ENCODE data around the gene TCEA2.

Gene TCEA2

DNA sequence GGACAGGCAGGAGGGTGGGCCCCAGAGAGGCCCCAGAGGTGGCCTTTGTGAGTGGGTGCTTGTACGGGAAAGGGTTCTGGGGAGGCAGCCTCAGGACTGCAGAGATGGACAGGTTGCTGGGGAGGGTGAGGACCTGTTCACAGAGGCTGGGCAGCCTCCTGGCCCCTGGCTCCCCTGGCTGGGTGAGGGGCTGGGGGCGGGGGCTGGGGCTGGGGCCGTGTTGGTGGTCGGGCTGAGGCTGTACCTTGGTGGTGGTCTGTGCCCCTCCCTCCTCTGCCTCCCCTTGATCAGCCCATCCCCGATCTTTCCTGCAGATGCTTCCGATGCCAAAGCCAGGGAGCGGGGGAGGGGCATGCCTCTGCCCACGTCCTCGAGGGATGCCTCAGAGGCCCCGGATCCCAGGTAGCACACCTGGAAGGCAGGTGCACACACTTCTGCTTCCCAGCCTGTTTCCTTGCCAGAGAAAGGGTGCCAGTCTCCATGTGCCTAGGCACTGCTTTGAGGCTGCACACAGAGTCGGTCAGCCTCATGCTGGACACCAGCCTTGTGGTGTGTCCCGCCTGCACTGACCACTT lies 4.8 kb downstream of the TCEA2 start:
- no peak for DNase-seq (ENCODE audit: low read depth, low spot score)
- Histone ChIP-seq H3K27ac (ENCODE audit: low read length) (no peak overlapping the region), H3K9me3 (ENCODE audit: control insufficient read depth, insufficient read depth, low read length) (no peaks in the 10 kb centered on the region), H3K4me3 (ENCODE audit: low read length) (no peak overlapping the region), H3K36me3 (ENCODE audit: control insufficient read depth, insufficient read depth, low read length) (no peaks in the 10 kb centered on the region), H3K27me3 (ENCODE audit: control insufficient read depth, insufficient read depth, low read length) (no peaks in the 10 kb centered on the region), H3K4me1 (ENCODE audit: control insufficient read depth, insufficient read depth, low read length) (peaks cover 10% of the 10 kb centered on the region)
- WGBS (ENCODE audit: insufficient coverage, insufficient read length), result no CpG with 5 or more reads among the region's 12 CpGs

DNA sequence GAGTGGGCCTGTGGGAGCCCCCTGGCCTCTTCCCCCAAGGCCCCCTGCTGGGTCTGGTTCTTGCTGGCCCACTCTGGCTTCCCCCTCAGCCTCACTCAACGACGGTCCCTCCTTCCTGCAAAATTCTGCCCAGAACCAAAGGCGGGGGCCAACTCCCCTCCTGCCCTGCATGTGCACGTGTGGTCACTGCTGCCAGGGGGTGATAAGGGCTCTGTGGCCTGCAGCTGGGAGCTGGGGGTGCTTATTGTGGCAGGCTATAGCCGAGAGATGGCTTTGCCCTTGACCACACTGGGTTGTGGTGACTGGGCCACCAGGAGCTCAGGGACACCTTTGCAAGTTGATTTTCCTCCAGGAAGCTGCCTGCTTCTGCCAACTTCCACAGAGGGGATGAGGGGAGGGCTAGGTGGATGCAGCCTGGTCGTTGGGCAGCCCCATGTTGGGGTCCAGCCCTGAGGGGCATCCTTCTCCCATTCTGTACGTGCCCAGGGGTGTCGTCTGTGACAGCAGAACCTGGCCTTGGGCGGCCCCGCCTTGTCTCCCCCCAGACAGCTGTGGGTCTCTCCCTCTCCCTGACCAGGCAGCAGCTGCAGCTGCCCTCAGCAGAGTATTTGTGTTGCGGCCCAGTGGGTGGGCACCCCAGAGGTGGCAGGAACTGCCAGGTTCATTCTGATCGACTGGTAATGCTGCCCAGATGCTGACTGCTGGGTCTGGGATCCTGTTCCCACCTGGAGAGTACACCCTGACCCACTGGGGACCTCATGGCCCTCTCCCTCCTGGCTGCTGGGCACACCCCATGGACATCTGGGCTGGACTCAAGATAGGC lies 5.6 kb downstream of the TCEA2 start:
- peaks cover 10% of the 10 kb centered on the region for H3K4me1 ChIP-seq (ENCODE audit: control insufficient read depth, insufficient read depth, low read length)
- WGBS (ENCODE audit: insufficient coverage, insufficient read length), result no CpG with 5 or more reads among the region's 12 CpGs
- no peak for DNase-seq (ENCODE audit: low read depth, low spot score)

DNA sequence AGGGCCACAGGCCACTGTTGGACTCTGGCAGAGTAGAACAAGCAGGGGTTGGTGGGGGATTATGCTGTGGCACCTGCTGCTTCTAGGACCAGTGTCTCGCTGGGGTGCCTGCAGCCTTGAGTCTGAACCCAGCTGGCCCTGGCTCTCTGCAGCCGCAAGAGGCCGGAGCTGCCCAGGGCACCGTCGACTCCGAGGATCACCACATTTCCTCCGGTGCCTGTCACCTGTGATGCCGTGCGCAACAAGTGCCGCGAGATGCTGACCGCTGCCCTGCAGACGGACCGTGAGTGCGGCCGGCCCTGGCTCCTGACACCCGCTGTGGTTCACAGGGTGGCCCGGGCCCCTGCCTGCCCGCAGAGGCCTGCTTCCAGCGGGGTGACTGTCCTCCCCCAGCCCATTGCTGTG lies 6.2 kb downstream of the TCEA2 start:
- no peak for DNase-seq (ENCODE audit: low read depth, low spot score)
- H3K4me1 ChIP-seq (ENCODE audit: control insufficient read depth, insufficient read depth, low read length), result peaks cover 10% of the 10 kb centered on the region
- no peaks in the 10 kb centered on the region for H3K27me3 ChIP-seq (ENCODE audit: control insufficient read depth, insufficient read depth, low read length)
- no peaks in the 10 kb centered on the region for H3K9me3 ChIP-seq (ENCODE audit: control insufficient read depth, insufficient read depth, low read length)
- H3K36me3 ChIP-seq (ENCODE audit: control insufficient read depth, insufficient read depth, low read length), result no peaks in the 10 kb centered on the region
- no peak overlapping the region for H3K4me3 ChIP-seq (ENCODE audit: low read length)
- no CpG with 5 or more reads among the region's 20 CpGs for WGBS (ENCODE audit: insufficient coverage, insufficient read length)
- no peak overlapping the region for H3K27ac ChIP-seq (ENCODE audit: low read length)

More for the DNA sequence above, 5.6 kb downstream of the TCEA2 start:
- H3K27me3 ChIP-seq (ENCODE audit: control insufficient read depth, insufficient read depth, low read length), result no peaks in the 10 kb centered on the region
- H3K4me3 ChIP-seq (ENCODE audit: low read length), result no peak overlapping the region
- no peaks in the 10 kb centered on the region for H3K36me3 ChIP-seq (ENCODE audit: control insufficient read depth, insufficient read depth, low read length)
- H3K9me3 ChIP-seq (ENCODE audit: control insufficient read depth, insufficient read depth, low read length), result no peaks in the 10 kb centered on the region
- no peak overlapping the region for H3K27ac ChIP-seq (ENCODE audit: low read length)

DNA sequence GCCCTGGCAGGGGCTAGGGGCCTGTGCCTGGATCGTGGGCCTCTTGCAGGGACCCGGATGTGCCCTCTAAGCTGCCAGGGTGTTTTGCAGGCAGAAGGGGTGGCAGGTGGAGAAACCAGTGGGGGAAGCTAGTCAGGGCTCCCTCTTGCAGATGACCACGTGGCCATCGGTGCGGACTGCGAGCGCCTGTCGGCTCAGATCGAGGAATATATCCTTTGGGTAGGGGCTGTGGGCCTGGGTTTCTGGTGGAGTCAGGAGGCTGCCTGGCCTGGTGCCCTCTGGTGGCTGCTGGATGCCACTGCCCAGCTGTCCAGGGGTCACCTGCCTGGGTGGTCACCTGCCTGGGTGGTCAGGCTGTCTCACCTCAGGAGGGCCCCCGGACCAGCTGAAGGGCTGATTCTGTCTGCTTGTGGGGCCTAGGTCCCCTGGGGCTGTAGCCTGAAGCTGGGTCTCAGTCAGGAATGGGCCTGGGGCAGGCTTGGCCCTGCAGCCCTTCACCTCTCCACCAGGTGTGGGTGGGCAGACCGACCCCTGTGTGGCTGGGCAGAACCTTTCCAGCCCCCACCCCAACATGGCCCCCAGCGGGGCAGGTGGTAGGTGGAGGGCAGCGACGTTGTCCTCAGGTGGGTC lies 6.7 kb downstream of the TCEA2 start:
- H3K36me3 ChIP-seq (ENCODE audit: control insufficient read depth, insufficient read depth, low read length), result no peaks in the 10 kb centered on the region
- WGBS (ENCODE audit: insufficient coverage, insufficient read length), result no CpG with 5 or more reads among the region's 14 CpGs
- no peaks in the 10 kb centered on the region for H3K9me3 ChIP-seq (ENCODE audit: control insufficient read depth, insufficient read depth, low read length)
- DNase-seq (ENCODE audit: low read depth, low spot score), result no peak
- H3K4me1 ChIP-seq (ENCODE audit: control insufficient read depth, insufficient read depth, low read length), result peaks cover 10% of the 10 kb centered on the region
- H3K27ac ChIP-seq (ENCODE audit: low read length), result no peak overlapping the region
- no peaks in the 10 kb centered on the region for H3K27me3 ChIP-seq (ENCODE audit: control insufficient read depth, insufficient read depth, low read length)
- no peak overlapping the region for H3K4me3 ChIP-seq (ENCODE audit: low read length)

DNA sequence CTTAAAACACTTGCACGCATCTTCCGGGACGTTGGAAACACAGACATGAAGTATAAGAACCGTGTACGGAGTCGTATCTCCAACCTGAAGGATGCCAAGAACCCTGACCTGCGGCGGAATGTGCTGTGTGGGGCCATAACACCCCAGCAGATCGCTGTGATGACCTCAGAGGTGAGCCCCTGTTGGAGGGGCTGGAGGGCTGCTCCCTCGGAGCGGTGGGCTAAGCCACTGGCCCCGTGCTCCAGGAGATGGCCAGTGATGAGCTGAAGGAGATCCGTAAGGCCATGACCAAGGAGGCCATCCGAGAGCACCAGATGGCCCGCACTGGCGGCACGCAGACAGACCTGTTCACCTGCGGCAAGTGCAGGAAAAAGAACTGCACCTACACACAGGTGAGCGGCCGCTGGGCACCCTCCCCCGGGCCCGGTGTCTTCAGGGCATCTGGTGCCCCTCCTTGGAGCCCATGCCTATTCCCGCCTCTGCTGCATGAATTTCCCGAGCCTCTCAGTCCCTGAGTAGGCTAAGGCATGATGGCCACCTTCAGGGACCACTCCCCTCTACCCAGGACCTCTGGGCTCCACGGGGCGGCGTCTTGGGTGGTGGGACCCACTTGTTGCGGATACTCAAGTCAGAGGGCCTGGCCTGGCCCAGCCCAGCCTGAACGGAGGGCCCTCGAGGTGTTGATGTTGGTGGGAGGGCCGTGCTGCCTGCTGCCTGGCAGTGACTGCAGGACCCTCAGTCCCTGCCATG lies 7.4 kb downstream of the TCEA2 start:
- H3K4me1 ChIP-seq (ENCODE audit: control insufficient read depth, insufficient read depth, low read length), result peaks cover 10% of the 10 kb centered on the region
- no CpG with 5 or more reads among the region's 31 CpGs for WGBS (ENCODE audit: insufficient coverage, insufficient read length)
- H3K4me3 ChIP-seq (ENCODE audit: low read length), result no peak overlapping the region
- H3K9me3 ChIP-seq (ENCODE audit: control insufficient read depth, insufficient read depth, low read length), result no peaks in the 10 kb centered on the region
- no peak for DNase-seq (ENCODE audit: low read depth, low spot score)
- H3K36me3 ChIP-seq (ENCODE audit: control insufficient read depth, insufficient read depth, low read length), result no peaks in the 10 kb centered on the region
- no peaks in the 10 kb centered on the region for H3K27me3 ChIP-seq (ENCODE audit: control insufficient read depth, insufficient read depth, low read length)
- no peak overlapping the region for H3K27ac ChIP-seq (ENCODE audit: low read length)

DNA sequence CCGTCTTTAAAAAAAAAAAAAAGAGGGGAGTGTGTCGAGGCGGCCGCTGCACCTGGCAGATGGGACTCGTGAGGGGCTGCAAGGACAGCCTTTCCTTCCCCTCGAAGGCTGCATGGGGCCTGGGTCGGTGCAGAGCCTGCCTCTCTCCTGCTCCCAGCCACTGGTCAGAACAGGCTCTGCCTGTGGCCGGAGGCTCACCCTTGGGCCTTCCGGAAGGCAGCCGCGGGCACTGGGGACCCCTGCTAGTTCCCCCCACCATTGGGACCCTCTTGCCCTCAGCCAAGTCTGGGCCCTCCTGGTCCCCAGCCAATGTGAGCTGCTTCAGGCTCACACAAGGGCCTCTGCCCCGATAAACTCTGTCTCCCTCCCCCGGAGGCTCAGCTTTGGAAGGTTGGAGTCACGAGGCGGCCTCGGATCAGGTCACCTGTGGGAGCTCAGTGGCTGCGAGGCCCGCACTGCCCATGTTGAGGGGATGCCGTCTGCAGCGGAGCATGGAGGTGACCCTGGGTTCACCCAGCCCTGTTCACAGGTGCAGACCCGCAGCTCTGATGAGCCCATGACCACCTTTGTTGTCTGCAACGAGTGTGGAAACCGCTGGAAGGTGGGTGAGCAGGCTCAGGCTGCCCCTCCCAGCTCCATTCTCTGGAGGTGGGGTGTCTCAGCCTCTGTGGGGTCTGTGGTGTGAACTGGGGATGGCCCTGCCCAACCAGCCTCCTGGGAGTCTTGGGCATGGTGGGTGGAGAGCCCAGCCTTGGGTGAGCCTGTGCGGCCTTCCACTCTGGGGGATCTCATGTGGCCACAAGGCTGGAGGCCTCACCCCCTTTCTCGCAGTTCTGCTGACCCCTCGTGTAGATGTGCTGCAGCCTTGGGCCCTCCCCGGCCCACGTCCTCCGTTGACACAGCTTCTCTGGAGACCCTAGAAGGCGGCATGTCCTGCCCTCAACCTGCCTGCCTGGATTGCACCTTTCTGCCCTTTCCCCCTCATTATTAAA lies 8.6 kb downstream of the TCEA2 start:
- peaks cover 8% of the 10 kb centered on the region for H3K4me1 ChIP-seq (ENCODE audit: control insufficient read depth, insufficient read depth, low read length)
- no peak overlapping the region for H3K27ac ChIP-seq (ENCODE audit: low read length)
- no peak for DNase-seq (ENCODE audit: low read depth, low spot score)
- H3K4me3 ChIP-seq (ENCODE audit: low read length), result no peak overlapping the region
- H3K9me3 ChIP-seq (ENCODE audit: control insufficient read depth, insufficient read depth, low read length), result no peaks in the 10 kb centered on the region
- H3K27me3 ChIP-seq (ENCODE audit: control insufficient read depth, insufficient read depth, low read length), result no peaks in the 10 kb centered on the region
- WGBS (ENCODE audit: insufficient coverage, insufficient read length), result no CpG with 5 or more reads among the region's 30 CpGs
- no peaks in the 10 kb centered on the region for H3K36me3 ChIP-seq (ENCODE audit: control insufficient read depth, insufficient read depth, low read length)

DNA sequence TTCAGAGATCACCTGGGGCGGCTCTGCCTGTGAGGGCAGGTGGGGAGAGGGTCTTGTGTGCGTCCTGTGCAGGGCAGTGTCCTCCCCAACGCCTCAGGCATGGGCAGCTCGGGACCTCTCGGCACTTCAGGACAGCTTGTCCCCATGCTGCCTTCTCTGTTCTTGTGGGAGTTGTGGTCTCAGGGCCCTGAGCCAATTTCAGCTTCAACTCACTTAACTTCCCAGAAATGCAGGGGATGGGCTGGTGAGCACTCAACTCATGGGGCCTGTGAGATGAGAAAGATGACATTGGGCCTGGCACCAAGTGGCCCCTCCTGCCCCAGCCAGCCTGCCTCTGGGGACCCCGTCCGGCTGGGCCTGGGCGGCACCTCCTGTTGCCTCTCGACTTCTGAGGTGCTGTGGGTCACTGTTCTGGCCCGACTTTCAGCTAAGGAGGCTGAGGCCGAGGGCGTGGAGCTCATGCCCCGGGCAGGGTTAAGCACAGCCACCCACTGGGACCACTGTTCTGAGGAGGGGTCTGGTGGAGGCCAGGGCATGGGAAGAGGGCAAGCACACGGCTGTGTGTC lies 9.6 kb downstream of the TCEA2 start:
- no peak for DNase-seq (ENCODE audit: low read depth, low spot score)
- no peaks in the 10 kb centered on the region for H3K27me3 ChIP-seq (ENCODE audit: control insufficient read depth, insufficient read depth, low read length)
- peaks cover 8% of the 10 kb centered on the region for H3K4me1 ChIP-seq (ENCODE audit: control insufficient read depth, insufficient read depth, low read length)
- no CpG with 5 or more reads among the region's 14 CpGs for WGBS (ENCODE audit: insufficient coverage, insufficient read length)
- H3K36me3 ChIP-seq (ENCODE audit: control insufficient read depth, insufficient read depth, low read length), result no peaks in the 10 kb centered on the region
- no peak overlapping the region for H3K27ac ChIP-seq (ENCODE audit: low read length)
- H3K4me3 ChIP-seq (ENCODE audit: low read length), result no peak overlapping the region
- H3K9me3 ChIP-seq (ENCODE audit: control insufficient read depth, insufficient read depth, low read length), result no peaks in the 10 kb centered on the region

DNA sequence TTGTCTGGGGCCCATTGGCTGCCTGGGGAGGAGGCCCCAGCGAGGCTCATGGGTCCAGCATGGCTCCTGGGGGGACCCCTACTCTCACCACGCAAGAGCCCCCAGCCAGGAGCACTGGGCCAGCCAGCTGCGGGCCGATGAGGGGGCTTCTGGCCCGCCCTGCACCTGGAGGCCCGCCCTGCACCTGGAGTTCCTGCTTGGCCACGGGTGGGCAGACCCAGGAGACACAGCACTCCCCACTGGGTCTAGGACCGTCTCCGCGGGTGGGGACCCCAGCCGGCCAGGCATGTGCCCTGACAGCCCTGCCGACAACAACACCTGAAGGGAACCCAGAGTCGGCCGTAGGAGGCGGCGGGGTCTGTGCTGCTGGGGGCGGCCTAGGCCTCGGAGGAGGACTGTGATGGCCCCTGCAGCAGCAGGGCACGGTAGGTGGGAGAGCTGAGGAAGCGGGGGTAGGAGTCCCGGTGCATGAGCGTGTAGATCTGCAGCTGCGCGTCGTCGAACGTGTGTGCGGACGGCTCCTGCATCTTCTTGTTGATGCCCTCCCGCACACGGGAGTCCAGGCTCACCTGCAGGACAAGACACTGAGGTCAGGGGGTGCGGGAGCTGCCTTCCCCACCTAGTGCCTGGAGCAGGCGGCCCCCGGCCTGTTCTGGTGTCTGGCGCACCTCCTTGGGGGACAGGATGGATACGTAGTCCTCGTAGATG lies 10.6 kb downstream of the TCEA2 start:
- no peak overlapping the region for H3K4me3 ChIP-seq (ENCODE audit: low read length)
- no CpG with 5 or more reads among the region's 37 CpGs for WGBS (ENCODE audit: insufficient coverage, insufficient read length)
- H3K27ac ChIP-seq (ENCODE audit: low read length), result no peak overlapping the region
- DNase-seq (ENCODE audit: low read depth, low spot score), result no peak
- H3K36me3 ChIP-seq (ENCODE audit: control insufficient read depth, insufficient read depth, low read length), result no peaks in the 10 kb centered on the region
- H3K4me1 ChIP-seq (ENCODE audit: control insufficient read depth, insufficient read depth, low read length), result peaks cover 9% of the 10 kb centered on the region; the same call in 1 of the 2 replicates
- no peaks in the 10 kb centered on the region for H3K27me3 ChIP-seq (ENCODE audit: control insufficient read depth, insufficient read depth, low read length)
- H3K9me3 ChIP-seq (ENCODE audit: control insufficient read depth, insufficient read depth, low read length), result no peaks in the 10 kb centered on the region

DNA sequence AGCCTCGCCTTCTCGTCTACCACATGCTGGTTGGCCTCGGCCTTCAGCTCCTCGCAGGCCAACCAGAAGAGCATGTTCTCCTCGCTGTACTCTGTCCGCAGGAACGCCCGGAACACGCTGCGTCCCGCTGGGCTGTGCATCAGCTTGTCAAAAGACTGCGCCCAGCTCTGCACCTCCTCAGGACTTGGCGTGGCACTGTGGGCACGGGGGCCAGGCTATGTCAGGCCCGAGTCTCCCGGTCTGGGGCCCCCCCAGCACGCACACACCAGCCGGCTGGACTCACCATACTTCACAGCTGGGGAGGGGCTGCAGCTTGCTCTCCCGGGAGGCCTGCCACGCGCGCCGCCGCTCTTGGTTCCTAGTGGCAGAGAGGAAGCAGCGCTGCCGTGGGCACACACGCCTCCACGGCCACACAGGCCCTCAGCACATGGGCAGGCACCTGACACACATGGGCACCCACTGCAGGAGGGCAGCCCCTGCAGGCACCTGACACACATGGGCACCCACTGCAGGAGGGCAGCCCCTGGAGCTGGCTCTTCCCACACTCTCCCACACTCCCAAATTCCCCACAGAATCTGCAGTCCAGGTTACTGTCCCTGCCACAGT lies 11.3 kb downstream of the TCEA2 start:
- no peaks in the 10 kb centered on the region for H3K27me3 ChIP-seq (ENCODE audit: control insufficient read depth, insufficient read depth, low read length)
- H3K36me3 ChIP-seq (ENCODE audit: control insufficient read depth, insufficient read depth, low read length), result no peaks in the 10 kb centered on the region
- no peak overlapping the region for H3K4me3 ChIP-seq (ENCODE audit: low read length)
- H3K4me1 ChIP-seq (ENCODE audit: control insufficient read depth, insufficient read depth, low read length), result peaks cover 8% of the 10 kb centered on the region; the same call in 1 of the 2 replicates
- H3K27ac ChIP-seq (ENCODE audit: low read length), result no peak overlapping the region
- no peaks in the 10 kb centered on the region for H3K9me3 ChIP-seq (ENCODE audit: control insufficient read depth, insufficient read depth, low read length)
- no peak for DNase-seq (ENCODE audit: low read depth, low spot score)
- no CpG with 5 or more reads among the region's 28 CpGs for WGBS (ENCODE audit: insufficient coverage, insufficient read length)

All from iPS DF 6.9 (cell line).